ENCODE measurements around the gene ALDH3A2.

ALDH3A2 gene

GRCh38 chr17:19708431-19709175 is 60.1 kb downstream of the ALDH3A2 start:
- no peak for TF ChIP-seq FOXP2 (optimal IDR thresholded peaks at IDR 0.05; ENCODE audit: borderline replicate concordance, extremely low read depth, extremely low read length, insufficient read depth)

GRCh38 chr17:19709841-19710240 is 61.3 kb downstream of the ALDH3A2 start:
- TF ChIP-seq SIN3A (IDR thresholded peaks at IDR 0.05; ENCODE audit: borderline replicate concordance, insufficient read depth, low read length) = no peak

- TF ChIP-seq POLR2AphosphoS5 (IDR thresholded peaks at IDR 0.05; ENCODE audit: low read depth, low read length) (no peak), FOXP2 (optimal IDR thresholded peaks at IDR 0.05; ENCODE audit: borderline replicate concordance, extremely low read depth, extremely low read length, insufficient read depth) (no peak), SIN3A (IDR thresholded peaks at IDR 0.05; ENCODE audit: borderline replicate concordance, insufficient read depth, low read length) (no peak), TAF1 (IDR thresholded peaks at IDR 0.05; ENCODE audit: borderline replicate concordance, insufficient read depth, low read length) (no peak), REST (IDR thresholded peaks at IDR 0.05; ENCODE audit: insufficient read depth in 1 of 2, low read depth in 2 of 2, low read length in 2 of 2) (no peak)
Measured at GRCh38 chr17:19712436-19713004, 64.0 kb downstream of the ALDH3A2 start.

GRCh38 chr17:19713462-19713861 is 64.9 kb downstream of the ALDH3A2 start:
- TF ChIP-seq SIN3A (IDR thresholded peaks at IDR 0.05; ENCODE audit: borderline replicate concordance, insufficient read depth, low read length) (no peak), TAF1 (IDR thresholded peaks at IDR 0.05; ENCODE audit: borderline replicate concordance, insufficient read depth, low read length) (no peak), POLR2AphosphoS5 (IDR thresholded peaks at IDR 0.05; ENCODE audit: low read depth, low read length) (no peak), FOXP2 (optimal IDR thresholded peaks at IDR 0.05; ENCODE audit: borderline replicate concordance, extremely low read depth, extremely low read length, insufficient read depth) (no peak), REST (IDR thresholded peaks at IDR 0.05; ENCODE audit: insufficient read depth in 1 of 2, low read depth in 2 of 2, low read length in 2 of 2) (no peak)

GRCh38 chr17:19713901-19714361 is 65.4 kb downstream of the ALDH3A2 start:
- TF ChIP-seq POLR2AphosphoS5 (IDR thresholded peaks at IDR 0.05; ENCODE audit: low read depth, low read length) (no peak), REST (IDR thresholded peaks at IDR 0.05; ENCODE audit: insufficient read depth in 1 of 2, low read depth in 2 of 2, low read length in 2 of 2) (no peak), SIN3A (IDR thresholded peaks at IDR 0.05; ENCODE audit: borderline replicate concordance, insufficient read depth, low read length) (no peak), FOXP2 (optimal IDR thresholded peaks at IDR 0.05; ENCODE audit: borderline replicate concordance, extremely low read depth, extremely low read length, insufficient read depth) (no peak), TAF1 (IDR thresholded peaks at IDR 0.05; ENCODE audit: borderline replicate concordance, insufficient read depth, low read length) (no peak)

Data from PFSK-1 (cell line).